Endothelial cell of umbilical vein (primary cell): ENCODE measurements around the gene RAB31.

Experiments used
- EZH2 ChIP-seq: IDR thresholded peaks from 2 replicates; pipeline ENCODE4 v1.6.1; 2012; ENCODE audit warnings: borderline replicate concordance, low read depth, mild to moderate bottlenecking, moderate library complexity, low read length, inconsistent platforms; ENCODE audit not compliant: severe bottlenecking
- FOS ChIP-seq: IDR thresholded peaks from 2 replicates; pipeline ENCODE4 v1.6.1; 2011; ENCODE audit warnings: mild to moderate bottlenecking, low read length, moderate library complexity, borderline replicate concordance; ENCODE audit not compliant: insufficient read depth
- GATA2 ChIP-seq: IDR thresholded peaks from 2 replicates; pipeline ENCODE4 v1.7.0; 2011; ENCODE audit warnings: low read depth, mild to moderate bottlenecking, moderate library complexity, mixed read lengths, low read length; ENCODE audit not compliant: insufficient read length, insufficient read depth
- JUN ChIP-seq: IDR thresholded peaks from 2 replicates; pipeline ENCODE4 v1.6.1; 2011; ENCODE audit warnings: borderline replicate concordance, low read depth; ENCODE audit not compliant: insufficient read length, insufficient read depth
- MYC ChIP-seq: IDR thresholded peaks from one replicate; pipeline ENCODE4 v1.6.1; 2011; ENCODE audit warnings: mild to moderate bottlenecking, low read depth, low read length
- POLR2A ChIP-seq: IDR thresholded peaks from 2 replicates; pipeline ENCODE4 v1.6.1; 2012; ENCODE audit warnings: low read depth, mild to moderate bottlenecking, control low read depth, low read length
- POLR2AphosphoS5 ChIP-seq: IDR thresholded peaks from 2 replicates; pipeline ENCODE4 v1.6.1; 2012; ENCODE audit warnings: low read depth, mild to moderate bottlenecking, control low read depth, low read length, moderate library complexity; ENCODE audit not compliant: insufficient read depth
- TF ChIP-seq, protein P1 (sequence below), 2 donors: IDR thresholded peaks; 1 replicate in 1 of 2; 2 replicates in 1 of 2; pipeline ENCODE4 v1.5.1; 2011; ENCODE audit warnings: low read length in 2 of 2, mild to moderate bottlenecking in 2 of 2, moderate library complexity in 2 of 2, control low read depth in 1 of 2, inconsistent platforms in 1 of 2, low read depth in 1 of 2; ENCODE audit not compliant: insufficient read depth in 1 of 2; ENCODE audit errors: extremely low read depth in 1 of 2
- TF ChIP-seq, protein P2 (sequence below): IDR thresholded peaks from 2 replicates; pipeline ENCODE4 v1.6.1; 2011; ENCODE audit not compliant: insufficient read depth, insufficient read length

DNA sequence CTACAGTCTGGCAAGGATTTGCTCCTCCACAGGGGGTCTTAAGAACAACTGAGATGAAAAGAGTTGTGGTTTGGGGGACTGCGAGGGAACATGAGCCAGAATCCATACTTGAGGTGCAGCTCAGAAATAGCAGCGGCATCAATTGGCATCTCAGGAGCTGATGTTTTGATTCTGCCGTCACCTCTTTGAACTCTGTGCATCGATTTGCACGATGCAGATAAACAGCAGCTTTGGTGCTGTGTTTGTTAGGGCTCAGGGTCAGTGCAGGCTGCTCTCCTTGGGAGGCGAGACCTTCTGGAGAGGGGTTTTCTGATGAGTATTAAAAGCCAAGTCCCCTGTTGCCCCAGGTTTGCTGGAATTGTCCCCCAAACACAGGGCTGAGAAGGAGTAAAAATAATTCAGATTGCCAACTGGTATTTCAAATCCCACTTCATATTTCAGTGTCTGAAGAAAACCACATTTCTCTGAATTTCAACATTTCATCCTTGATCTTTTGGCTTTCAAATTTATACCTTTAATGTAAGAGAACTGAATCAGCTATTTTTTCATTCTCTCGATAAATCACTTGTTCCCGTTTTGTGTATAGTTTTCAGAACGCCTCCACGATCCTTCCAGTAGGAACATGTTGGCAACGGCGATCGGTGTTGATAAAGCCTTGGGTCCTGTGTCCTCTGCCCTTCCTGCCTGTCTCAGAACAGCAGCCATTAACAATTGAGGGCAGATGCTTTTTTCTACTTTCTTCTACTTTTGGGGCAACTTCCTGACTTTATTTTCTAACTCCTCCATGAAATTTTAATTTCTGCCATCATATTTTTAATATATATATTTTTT is 65.0 kb downstream of the RAB31 start:
- TF ChIP-seq, protein P1, sequence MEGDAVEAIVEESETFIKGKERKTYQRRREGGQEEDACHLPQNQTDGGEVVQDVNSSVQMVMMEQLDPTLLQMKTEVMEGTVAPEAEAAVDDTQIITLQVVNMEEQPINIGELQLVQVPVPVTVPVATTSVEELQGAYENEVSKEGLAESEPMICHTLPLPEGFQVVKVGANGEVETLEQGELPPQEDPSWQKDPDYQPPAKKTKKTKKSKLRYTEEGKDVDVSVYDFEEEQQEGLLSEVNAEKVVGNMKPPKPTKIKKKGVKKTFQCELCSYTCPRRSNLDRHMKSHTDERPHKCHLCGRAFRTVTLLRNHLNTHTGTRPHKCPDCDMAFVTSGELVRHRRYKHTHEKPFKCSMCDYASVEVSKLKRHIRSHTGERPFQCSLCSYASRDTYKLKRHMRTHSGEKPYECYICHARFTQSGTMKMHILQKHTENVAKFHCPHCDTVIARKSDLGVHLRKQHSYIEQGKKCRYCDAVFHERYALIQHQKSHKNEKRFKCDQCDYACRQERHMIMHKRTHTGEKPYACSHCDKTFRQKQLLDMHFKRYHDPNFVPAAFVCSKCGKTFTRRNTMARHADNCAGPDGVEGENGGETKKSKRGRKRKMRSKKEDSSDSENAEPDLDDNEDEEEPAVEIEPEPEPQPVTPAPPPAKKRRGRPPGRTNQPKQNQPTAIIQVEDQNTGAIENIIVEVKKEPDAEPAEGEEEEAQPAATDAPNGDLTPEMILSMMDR (IDR thresholded peaks at IDR 0.05; ENCODE audit: extremely low read depth in 1 of 2, insufficient read depth in 1 of 2, low read depth in 1 of 2, low read length in 2 of 2): no peak
- TF ChIP-seq, protein P2, sequence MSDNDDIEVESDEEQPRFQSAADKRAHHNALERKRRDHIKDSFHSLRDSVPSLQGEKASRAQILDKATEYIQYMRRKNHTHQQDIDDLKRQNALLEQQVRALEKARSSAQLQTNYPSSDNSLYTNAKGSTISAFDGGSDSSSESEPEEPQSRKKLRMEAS: no peak
- TF ChIP-seq POLR2A: no peak
- no peak for TF ChIP-seq EZH2
- no peak for TF ChIP-seq FOS
- no peak for TF ChIP-seq GATA2
- TF ChIP-seq POLR2AphosphoS5: no peak
- no peak for TF ChIP-seq MYC
- no peak for TF ChIP-seq JUN
